Activated naive CD8-positive, alpha-beta T cell treated with anti-CD3 and anti-CD28 coated beads, Interleukin-2, amount 10 ng/mL, durations not matched to agents 7 days and 5 days (primary cell): ENCODE data around the gene UROC1. TPM values are rescaled to one million over a fixed set of nuclear protein-coding genes. Genes with fewer than 3 reads are reported as not detected.
A peak's percentile ranks its signal among the peaks of the same experiment; 100 is the strongest.
"Not testable (repeated sequence)": the region's sequence is repeated elsewhere in the genome, so short reads cannot be mapped to it uniquely, and the experiment has no call there.

Experiments used
- ATAC-seq: fragments of 150-1000 bp; cut with Tn5 transposase; one replicate; pipeline ENCODE4 v1.10.0; 2021; ENCODE audit warnings: low read depth, moderate library complexity
- POLR2A ChIA-PET: fragments of 350-600 bp; sonication (Branson Sonifier 250); formaldehyde crosslinking; loops from one replicate; lab custom pipeline; 2021; ENCODE audit warnings: antibody characterized with exemption; lab: Charles Lee
- DNase-seq: peaks from one replicate; pipeline ENCODE4 v3.0.0; 2021
- H3K27ac Mint-ChIP-seq: one replicate; pipeline ENCODE4 v1.8.0; 2022; ENCODE audit warnings: mild to moderate bottlenecking, mixed read lengths
- H3K27me3 Mint-ChIP-seq: one replicate; pipeline ENCODE4 v1.8.0; 2022; ENCODE audit warnings: mild to moderate bottlenecking, moderate library complexity, mixed read lengths
- H3K36me3 Mint-ChIP-seq: one replicate; pipeline ENCODE4 v1.8.0; 2021; ENCODE audit warnings: mild to moderate bottlenecking, mixed read lengths
- H3K4me1 Mint-ChIP-seq: one replicate; pipeline ENCODE4 v1.8.0; 2021; ENCODE audit warnings: mixed read lengths
- H3K4me3 Mint-ChIP-seq: one replicate; pipeline ENCODE4 v1.8.0; 2022; ENCODE audit warnings: mild to moderate bottlenecking, moderate library complexity, mixed read lengths
- H3K9me3 Mint-ChIP-seq: one replicate; pipeline ENCODE4 v1.8.0; 2021; ENCODE audit warnings: mixed read lengths
- total RNA-seq, 2 experiments: library from RNA; stranded (reverse); gene quantifications; one replicate each; pipeline ENCODE4 v1.2.3, GENCODE V29; 2021

Gene UROC1
- total RNA-seq, 2 experiments from 2014 or later, result not detected

- DNase-seq, result peak; percentile 18
- Mint-ChIP-seq H3K4me1 (peaks cover 7% of the 10 kb centered on the region), H3K36me3 (no peaks in the 10 kb centered on the region), H3K9me3 (peaks cover 3% of the 10 kb centered on the region), H3K4me3 (no peak overlapping the region), H3K27me3 (peaks cover 14% of the 10 kb centered on the region), H3K27ac (no peak overlapping the region)
- POLR2A ChIA-PET, result no interaction called here
- no peak for ATAC-seq
Measured at GRCh38 chr3:126542340-126543241, 25.0 kb upstream of the UROC1 start.

- peaks cover 9% of the 10 kb centered on the region for H3K27me3 Mint-ChIP-seq
- no peak overlapping the region for H3K27ac Mint-ChIP-seq
- peaks cover 3% of the 10 kb centered on the region for H3K9me3 Mint-ChIP-seq
- no peak overlapping the region for H3K4me3 Mint-ChIP-seq
- POLR2A ChIA-PET, result no interaction called here
- ATAC-seq (no peak), DNase-seq (peak; percentile 17)
- no peaks in the 10 kb centered on the region for H3K36me3 Mint-ChIP-seq
- H3K4me1 Mint-ChIP-seq, result peaks cover 8% of the 10 kb centered on the region
Measured at GRCh38 chr3:126541628-126542339, 24.2 kb upstream of the UROC1 start.

GRCh38 chr3:126540951-126541627 lies 23.5 kb upstream of the UROC1 start:
- no peak for ATAC-seq
- Mint-ChIP-seq H3K36me3 (no peaks in the 10 kb centered on the region), H3K9me3 (peaks cover 3% of the 10 kb centered on the region), H3K4me1 (peaks cover 8% of the 10 kb centered on the region), H3K27ac (no peak overlapping the region), H3K27me3 (peaks cover 9% of the 10 kb centered on the region), H3K4me3 (no peak overlapping the region)
- POLR2A ChIA-PET, result no interaction called here
- DNase-seq, result peak; percentile 2

- Mint-ChIP-seq H3K27ac (no peak overlapping the region), H3K36me3 (no peaks in the 10 kb centered on the region), H3K4me1 (peaks cover 8% of the 10 kb centered on the region), H3K9me3 (peaks cover 3% of the 10 kb centered on the region), H3K4me3 (no peak overlapping the region), H3K27me3 (peaks cover 9% of the 10 kb centered on the region)
- ATAC-seq (no peak), DNase-seq (peak; percentile 6)
- POLR2A ChIA-PET, result no interaction called here
Measured at GRCh38 chr3:126540342-126540849, 22.8 kb upstream of the UROC1 start.

- H3K36me3 Mint-ChIP-seq, result no peaks in the 10 kb centered on the region
- peak overlapping the region; percentile 64 for H3K27ac Mint-ChIP-seq
- peaks cover 9% of the 10 kb centered on the region for H3K27me3 Mint-ChIP-seq
- ATAC-seq (no peak), DNase-seq (peak; percentile 9)
- H3K4me3 Mint-ChIP-seq, result no peak overlapping the region
- POLR2A ChIA-PET, result no interaction called here
- peaks cover 8% of the 10 kb centered on the region for H3K4me1 Mint-ChIP-seq
- peaks cover 3% of the 10 kb centered on the region for H3K9me3 Mint-ChIP-seq
Measured at GRCh38 chr3:126539558-126540250, 22.1 kb upstream of the UROC1 start.

- Mint-ChIP-seq H3K9me3 (peaks cover 3% of the 10 kb centered on the region), H3K27ac (no peak overlapping the region), H3K4me1 (peaks cover 8% of the 10 kb centered on the region), H3K4me3 (no peak overlapping the region), H3K27me3 (peaks cover 10% of the 10 kb centered on the region), H3K36me3 (no peaks in the 10 kb centered on the region)
- POLR2A ChIA-PET, result no interaction called here
- ATAC-seq, result no peak
- DNase-seq, result no peak
Measured at GRCh38 chr3:126538966-126539365, 21.4 kb upstream of the UROC1 start.

GRCh38 chr3:126538316-126538715 lies 20.7 kb upstream of the UROC1 start:
- no peak overlapping the region for H3K27ac Mint-ChIP-seq

GRCh38 chr3:126537730-126538281 lies 20.2 kb upstream of the UROC1 start:
- Mint-ChIP-seq H3K27me3 (peaks cover 21% of the 10 kb centered on the region), H3K4me1 (peaks cover 8% of the 10 kb centered on the region), H3K4me3 (no peak overlapping the region), H3K27ac (no peak overlapping the region), H3K36me3 (no peaks in the 10 kb centered on the region), H3K9me3 (peaks cover 3% of the 10 kb centered on the region)
- ATAC-seq (no peak), DNase-seq (peak; percentile 13)
- POLR2A ChIA-PET, result no interaction called here

More at GRCh38 chr3:126538316-126538715, 20.7 kb upstream of the UROC1 start:
- ATAC-seq, result no peak
- POLR2A ChIA-PET, result no interaction called here
- peak; percentile 14 for DNase-seq
- no peak overlapping the region for H3K4me3 Mint-ChIP-seq
- peaks cover 3% of the 10 kb centered on the region for H3K9me3 Mint-ChIP-seq
- peaks cover 17% of the 10 kb centered on the region for H3K27me3 Mint-ChIP-seq
- peaks cover 8% of the 10 kb centered on the region for H3K4me1 Mint-ChIP-seq
- H3K36me3 Mint-ChIP-seq, result no peaks in the 10 kb centered on the region

GRCh38 chr3:126537116-126537729 lies 19.6 kb upstream of the UROC1 start:
- ATAC-seq (no peak), DNase-seq (no peak)
- H3K27me3 Mint-ChIP-seq, result peaks cover 25% of the 10 kb centered on the region
- peaks cover 3% of the 10 kb centered on the region for H3K9me3 Mint-ChIP-seq
- no peak overlapping the region for H3K4me3 Mint-ChIP-seq
- peaks cover 8% of the 10 kb centered on the region for H3K4me1 Mint-ChIP-seq
- no peaks in the 10 kb centered on the region for H3K36me3 Mint-ChIP-seq
- H3K27ac Mint-ChIP-seq, result no peak overlapping the region
- POLR2A ChIA-PET, result no interaction called here

- Mint-ChIP-seq H3K9me3 (peaks cover 3% of the 10 kb centered on the region), H3K27me3 (peaks cover 28% of the 10 kb centered on the region), H3K4me3 (no peak overlapping the region), H3K36me3 (no peaks in the 10 kb centered on the region), H3K27ac (no peak overlapping the region), H3K4me1 (peaks cover 8% of the 10 kb centered on the region)
- ATAC-seq, result no peak
- POLR2A ChIA-PET, result no interaction called here
- DNase-seq, result no peak
Measured at GRCh38 chr3:126536126-126536525, 18.6 kb upstream of the UROC1 start.

- Mint-ChIP-seq H3K4me1 (peaks cover 6% of the 10 kb centered on the region), H3K4me3 (no peak overlapping the region), H3K9me3 (peaks cover 3% of the 10 kb centered on the region), H3K36me3 (no peaks in the 10 kb centered on the region), H3K27me3 (peaks cover 24% of the 10 kb centered on the region), H3K27ac (no peak overlapping the region)
- POLR2A ChIA-PET, result no interaction called here
- DNase-seq (no peak), ATAC-seq (no peak)
Measured at GRCh38 chr3:126535636-126536035, 18.1 kb upstream of the UROC1 start.

- H3K4me1 Mint-ChIP-seq, H3K4me3 Mint-ChIP-seq, POLR2A ChIA-PET, ATAC-seq, DNase-seq, H3K36me3 Mint-ChIP-seq, H3K27ac Mint-ChIP-seq, H3K9me3 Mint-ChIP-seq: not testable (repeated sequence)
- H3K27me3 Mint-ChIP-seq, result peaks cover 23% of the 10 kb centered on the region
Measured at GRCh38 chr3:126534716-126535115, 17.1 kb upstream of the UROC1 start.
